Activated T-cell treated with anti-CD3 and anti-CD28 coated beads, Interleukin-2, amount 50 U/mL, for 1 hour (primary cell): Measurements from ENCODE around the gene TAF8.
A peak's percentile ranks its signal among the peaks of the same experiment; 100 is the strongest.
"Not testable (repeated sequence)": the region's sequence is repeated elsewhere in the genome, so short reads cannot be mapped to it uniquely, and the experiment has no call there.

Experiments used
- DNase-seq: peaks from one replicate; pipeline ENCODE4 v3.0.0-alpha.2; 2020

Gene TAF8

DNA sequence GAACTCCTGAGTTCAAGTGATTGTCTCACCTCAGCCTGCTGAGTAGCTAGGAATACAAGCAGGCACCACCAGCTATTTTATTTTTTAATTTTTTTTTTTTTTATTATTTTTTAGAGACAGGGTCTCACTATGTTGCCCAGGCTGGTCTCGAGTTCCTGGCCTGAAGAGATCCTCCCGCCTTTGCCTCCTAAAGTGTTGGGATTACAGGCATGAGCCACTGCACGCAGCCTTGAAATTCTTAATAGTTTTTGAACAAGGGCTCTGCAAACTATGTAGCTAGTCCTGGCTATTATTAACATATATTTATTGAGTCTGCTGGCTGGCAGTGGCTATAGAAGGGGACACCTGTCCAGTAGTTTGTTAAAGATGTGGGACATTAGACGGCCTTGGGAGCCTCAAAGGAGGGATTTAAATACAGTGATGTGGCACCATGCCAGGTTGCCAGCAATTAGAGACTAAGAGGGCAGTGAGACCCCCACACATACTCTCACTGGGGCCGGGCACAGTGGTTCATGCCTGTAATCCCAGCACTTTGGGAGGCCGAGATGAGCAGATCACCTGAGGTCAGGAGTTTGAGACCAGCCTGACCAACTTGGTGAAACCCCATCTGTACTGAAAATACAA, 21.1 kb upstream of the TAF8 start:
- DNase-seq, result no peak

GRCh38 chr6:42029881-42030280, 20.4 kb upstream of the TAF8 start:
- no peak for DNase-seq

- no peak for DNase-seq
These were observed 19.5 kb upstream of the TAF8 start for GRCh38 chr6:42030585-42031506.

DNA sequence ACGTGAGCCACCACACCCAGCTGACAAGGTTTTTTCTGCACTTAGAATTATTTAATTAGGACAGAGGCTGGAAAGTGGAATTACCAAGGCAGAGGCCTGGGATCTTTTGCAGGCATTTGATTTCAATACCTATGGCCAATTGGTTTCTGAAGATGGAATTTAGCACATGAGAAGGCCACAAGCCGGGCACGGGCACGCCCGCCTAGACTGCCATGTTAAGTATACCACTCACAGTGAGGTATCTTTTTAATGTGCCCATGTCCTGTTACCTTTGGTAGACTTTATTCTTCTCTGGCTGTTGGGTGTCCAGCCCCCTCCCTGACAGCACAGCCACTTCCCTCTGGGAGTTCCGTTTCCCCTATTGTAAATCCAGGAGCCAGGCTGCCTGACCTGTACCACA, 18.0 kb upstream of the TAF8 start:
- DNase-seq, result no peak

- not testable (repeated sequence) for DNase-seq
These were observed 12.7 kb upstream of the TAF8 start for GRCh38 chr6:42037669-42038068.

DNA sequence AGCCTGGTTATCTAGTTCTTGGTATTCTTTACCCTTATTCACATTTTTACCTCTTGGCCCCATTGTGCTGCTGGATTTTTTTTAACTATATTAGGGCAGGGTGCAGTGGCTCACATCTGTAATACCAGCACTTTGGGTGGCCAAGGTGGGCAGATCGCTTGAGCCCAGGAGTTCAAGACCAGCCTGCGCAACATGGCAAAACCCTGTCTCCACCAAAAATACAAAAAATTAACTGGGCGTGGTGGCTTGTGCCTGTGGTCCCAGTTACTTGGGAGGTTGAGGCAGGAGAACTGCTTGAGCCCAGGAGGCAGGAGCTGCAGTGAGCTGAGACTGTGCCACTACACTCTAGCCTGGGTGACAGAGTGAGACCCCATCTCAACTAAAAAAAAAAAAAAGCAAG, 12.2 kb upstream of the TAF8 start:
- DNase-seq, result peak; percentile 17

DNA sequence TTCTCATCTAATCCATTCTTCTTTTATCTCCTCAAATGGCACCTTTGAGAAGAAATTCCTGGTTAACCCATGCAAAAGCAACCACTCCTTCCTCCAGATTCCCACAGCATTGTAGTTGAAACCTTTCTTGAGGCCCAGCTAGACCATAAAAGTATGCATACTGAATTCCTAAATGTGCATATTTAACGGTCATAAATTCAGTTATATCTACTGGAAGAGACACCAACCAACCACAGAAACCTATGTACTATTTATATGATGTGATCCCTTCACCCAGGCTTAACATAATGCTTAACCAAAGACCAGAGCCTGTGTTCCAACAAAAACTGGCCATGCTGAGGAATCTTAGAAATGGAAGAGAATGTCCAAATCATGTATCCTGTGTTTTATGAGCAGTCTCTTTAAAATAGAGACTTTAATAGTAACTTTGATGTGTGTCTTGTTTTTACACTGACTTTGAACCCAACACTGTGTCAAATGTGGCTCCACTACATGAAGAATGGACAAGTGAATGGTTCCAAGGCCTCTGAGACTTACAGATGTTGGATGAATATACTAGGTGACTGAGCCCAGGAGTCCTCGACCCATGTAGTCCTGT, 11.4 kb upstream of the TAF8 start:
- DNase-seq, result no peak

DNA sequence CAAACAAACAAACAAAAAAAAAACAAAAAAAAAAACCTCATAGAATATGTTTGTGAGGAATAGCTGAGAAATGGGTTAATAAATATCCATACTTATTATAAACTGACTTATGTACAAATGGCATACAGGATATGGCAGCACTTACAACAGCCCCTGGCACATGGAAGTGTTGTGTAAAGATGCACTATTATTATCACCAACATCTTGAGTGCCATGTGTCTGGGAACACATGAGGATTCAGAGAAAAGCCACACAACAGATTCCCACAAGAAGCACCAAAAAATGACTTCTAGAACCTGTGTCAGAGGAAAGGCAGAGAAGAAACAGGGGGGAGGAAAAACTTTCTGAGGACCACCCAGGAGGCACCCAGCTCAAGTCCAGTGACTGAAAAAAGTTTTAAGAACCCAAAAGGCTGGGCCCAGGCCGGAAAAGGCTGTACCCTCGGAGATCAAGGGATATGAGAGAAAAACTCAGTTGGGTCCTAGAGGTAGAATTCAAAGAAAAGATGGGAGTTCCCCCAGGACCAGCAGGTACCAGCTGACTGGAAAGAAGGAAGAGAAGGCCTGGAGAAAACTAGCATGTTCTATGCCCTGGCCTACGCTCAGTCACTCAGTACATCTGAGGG, 9.4 kb upstream of the TAF8 start:
- DNase-seq, result no peak

GRCh38 chr6:42041481-42042053, 8.8 kb upstream of the TAF8 start:
- peak; percentile 19 for DNase-seq

DNA sequence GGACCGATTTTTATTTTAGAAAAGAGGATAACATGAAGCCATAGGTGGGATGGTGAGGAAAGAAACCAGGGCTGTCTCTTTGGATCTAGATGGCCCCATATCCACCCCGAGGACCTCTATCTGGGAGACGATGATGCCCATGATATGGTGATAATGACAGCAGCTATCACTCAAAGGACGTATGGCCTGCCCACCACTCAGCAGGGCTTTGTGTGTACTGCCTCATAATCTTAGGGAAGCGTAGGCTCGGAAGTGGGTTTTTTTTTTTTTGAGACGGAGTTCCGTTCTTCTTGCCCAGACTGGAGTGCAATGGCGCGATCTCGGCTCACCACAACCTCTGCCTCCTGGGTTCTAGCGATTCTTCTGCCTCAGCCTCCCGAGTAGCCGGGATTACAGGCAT, 8.2 kb upstream of the TAF8 start:
- no peak for DNase-seq

DNA sequence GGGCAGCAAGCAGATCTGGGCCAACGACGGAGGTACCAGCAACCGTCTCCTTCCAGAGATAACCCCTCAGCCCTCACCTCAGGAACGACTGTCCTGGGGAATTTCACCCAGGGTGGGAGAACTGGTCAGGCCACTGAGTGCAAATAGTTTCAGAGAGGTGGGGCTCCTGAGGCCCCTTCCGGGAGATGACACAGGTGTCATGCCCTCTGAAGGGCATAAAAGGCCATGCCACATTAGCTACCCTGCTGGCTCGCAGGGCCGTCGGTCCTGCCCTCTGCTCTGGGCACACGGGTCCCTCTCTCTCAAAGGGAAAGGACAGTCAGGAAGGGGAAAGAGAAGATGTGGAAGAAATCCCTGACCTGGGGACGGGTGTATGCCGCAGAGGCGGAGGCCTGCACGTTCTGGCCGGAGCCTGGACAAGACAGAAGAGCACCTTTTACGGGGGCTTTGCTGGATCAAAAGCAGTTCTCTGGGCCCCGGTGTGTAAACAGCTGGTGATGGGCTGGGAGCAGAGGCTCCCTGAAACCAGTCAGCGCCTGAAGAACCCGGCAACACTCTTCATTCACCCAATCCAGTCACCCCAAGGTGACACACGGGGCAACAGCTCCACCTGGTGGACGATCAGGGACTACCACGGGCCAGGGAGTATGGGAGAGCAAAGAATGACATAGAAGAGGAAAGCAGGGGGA, 6.4 kb upstream of the TAF8 start:
- peak; percentile 94 for DNase-seq

DNA sequence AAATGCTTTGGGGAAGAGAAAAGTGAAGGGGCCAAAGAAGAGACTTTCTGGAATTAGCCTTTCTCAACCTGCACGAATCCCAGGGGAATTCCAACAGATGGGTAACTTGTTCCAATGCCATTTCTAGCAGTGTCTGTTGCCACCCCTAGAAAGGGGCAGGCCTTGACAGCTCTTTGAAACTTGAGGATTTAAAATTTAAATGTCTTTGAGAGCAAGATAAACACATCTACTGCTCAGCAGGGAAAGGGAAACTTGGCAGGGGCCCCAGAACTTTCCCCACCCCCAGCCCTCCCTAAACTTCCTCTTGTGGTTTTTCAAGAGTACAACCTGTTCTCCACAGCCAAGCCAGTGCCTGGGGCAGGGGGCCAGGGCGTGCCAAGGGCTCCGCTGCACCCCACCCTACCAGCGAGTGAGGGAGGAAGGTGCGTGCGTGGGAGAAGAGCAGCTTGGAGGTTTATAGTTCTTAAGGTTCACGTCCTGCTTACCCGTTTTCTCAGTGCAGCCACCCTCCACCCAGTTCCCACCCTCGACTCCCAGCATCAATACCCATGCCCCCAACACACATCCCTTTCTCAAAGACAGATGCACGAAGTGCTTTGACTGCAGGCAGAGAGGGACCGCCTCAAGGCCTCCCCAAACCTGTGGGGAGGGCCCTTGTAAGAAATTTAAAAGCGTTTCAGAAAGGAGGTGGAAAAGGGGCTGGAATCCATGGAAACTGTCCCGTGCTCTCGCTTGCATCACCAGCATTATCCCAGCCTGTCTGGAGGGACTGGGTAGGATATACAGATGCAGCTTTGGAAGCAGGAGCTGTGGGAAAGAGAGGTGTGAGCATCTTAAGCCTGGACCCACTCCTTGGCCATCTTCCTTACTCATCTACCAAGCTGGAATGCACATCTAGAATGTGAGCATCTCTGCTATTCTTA, 4.5 kb upstream of the TAF8 start:
- peak; percentile 75 for DNase-seq

DNA sequence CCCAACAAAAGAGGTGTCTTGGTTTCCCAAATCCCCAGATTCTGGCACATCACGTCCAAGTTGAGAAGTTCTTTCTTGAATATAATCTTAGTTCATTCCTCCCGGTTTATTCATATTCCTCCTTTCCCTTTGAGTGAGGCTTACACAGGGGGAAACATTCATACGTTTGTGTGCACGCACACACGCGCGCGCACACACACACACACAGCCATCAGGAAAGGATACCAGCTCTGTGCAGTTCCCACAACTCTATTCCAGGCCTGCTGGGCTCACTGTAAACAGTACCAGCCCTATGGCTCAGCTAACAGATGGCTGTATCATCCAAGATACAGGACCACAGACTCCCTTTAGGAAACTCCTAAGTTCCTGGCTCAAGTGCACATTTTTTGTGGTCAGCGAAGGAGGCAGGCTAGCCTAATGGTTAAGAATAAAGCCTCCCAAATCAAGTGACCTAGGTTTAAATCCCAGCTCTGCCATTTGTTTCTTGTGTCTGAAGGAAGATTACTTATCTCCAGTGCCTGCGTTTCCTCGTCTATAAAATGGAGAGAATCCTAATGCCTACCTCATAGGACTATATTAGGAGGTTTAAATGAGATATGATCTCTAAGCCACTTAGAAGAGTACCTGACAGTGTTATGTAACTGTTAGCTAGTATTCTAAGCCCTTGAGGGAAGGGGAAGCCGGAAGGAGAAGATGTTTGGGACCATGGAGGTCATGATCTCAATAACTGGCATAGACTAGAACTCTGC, 3.7 kb upstream of the TAF8 start:
- DNase-seq, result no peak

- DNase-seq, result no peak
These were observed 3.1 kb upstream of the TAF8 start for GRCh38 chr6:42047213-42047590.

- DNase-seq, result no peak
These were observed 2.4 kb upstream of the TAF8 start for GRCh38 chr6:42047790-42048405.

GRCh38 chr6:42049116-42049809, 1.1 kb upstream of the TAF8 start:
- DNase-seq, result peak; percentile 44

GRCh38 chr6:42049948-42050296, 402 bp upstream of the TAF8 start:
- peak; percentile 63 for DNase-seq

DNA sequence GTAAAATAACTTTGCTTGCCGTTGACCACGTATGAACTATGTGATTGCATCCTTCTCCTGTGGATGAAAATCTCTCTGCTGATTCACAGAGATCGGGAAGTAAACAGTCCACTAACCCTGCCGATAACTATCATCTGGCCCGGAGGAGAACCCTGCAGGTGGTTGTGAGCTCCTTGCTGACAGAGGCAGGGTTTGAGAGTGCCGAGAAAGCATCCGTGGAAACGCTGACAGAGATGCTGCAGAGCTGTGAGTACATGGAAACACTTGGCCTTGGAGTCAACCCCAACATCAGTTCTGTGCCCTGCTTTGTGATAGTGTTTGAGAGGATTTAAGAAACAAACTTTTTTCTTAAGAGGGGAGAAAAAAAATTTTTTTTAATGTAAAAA, 937 bp downstream of the TAF8 start:
- DNase-seq, result no peak

DNA sequence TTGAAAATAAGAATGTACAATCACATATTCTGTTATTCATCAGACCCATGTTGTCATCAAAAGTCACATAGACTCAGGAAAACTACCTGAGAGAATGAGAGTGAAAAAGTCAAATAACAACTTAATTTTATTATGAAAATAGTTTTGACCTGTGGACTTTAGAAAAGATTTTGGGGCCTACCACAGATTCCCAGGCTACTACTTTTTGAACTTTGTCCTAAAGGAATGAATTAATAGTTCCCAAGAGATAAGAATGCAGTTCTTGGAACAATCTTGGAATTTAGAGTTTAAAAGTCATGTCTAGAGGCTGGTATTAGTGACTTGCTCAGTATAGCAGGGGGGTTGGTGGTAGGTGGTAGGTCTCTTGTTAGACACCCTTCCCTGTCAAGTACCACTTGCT, 3.3 kb downstream of the TAF8 start:
- DNase-seq, result no peak

DNA sequence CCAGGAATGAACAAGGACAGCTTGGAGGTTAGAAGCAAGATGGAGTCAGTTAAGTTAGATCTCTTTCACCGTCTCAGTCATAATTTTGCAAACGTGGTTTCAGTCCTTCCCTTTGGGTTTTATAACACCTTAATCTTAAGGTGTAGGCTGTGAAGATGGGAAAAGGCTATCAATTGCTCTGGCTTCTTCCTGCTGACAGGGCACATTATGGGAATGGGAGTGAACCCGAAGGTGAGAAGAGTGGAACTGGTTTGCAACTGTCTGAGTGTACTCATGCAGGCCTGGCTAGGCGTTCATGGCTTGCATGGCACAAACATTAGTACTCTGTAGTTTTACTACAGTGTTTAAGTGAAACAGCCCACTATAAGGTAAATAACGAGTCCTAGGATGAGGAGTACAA, 9.4 kb downstream of the TAF8 start:
- no peak for DNase-seq
